T-helper 1 cell (primary cell): ENCODE results near the gene TMEM69.
"Not testable (repeated sequence)": the region's sequence is repeated elsewhere in the genome, so short reads cannot be mapped to it uniquely, and the experiment has no call there.

Source experiments
- DNase-seq, 5 donors: peaks; one replicate each; pipeline ENCODE4 v3.0.0-alpha.2; 2012 to 2020

Gene TMEM69

DNA sequence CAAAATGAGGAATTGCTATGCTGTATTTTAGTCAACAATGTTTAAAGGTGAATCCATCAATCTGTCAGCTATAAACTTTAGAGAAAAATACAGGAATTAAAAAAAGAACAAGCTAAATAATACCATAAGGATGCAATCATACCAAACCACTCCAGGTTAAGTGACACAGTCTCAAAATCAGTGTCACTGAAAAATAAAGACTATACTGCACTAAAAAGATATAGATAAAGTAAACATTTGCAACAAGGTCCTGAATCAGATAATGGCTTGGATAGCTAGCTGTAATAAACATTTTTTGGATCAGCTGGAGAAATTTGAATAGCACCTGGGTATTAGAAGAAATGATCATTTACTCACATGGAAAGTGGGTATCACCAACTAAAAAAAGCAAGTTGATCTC is 9.5 kb upstream of the TMEM69 start:
- DNase-seq, result no peak

- no peak for DNase-seq
These were observed 8.9 kb upstream of the TMEM69 start for GRCh38 chr1:45679123-45679522.

DNA sequence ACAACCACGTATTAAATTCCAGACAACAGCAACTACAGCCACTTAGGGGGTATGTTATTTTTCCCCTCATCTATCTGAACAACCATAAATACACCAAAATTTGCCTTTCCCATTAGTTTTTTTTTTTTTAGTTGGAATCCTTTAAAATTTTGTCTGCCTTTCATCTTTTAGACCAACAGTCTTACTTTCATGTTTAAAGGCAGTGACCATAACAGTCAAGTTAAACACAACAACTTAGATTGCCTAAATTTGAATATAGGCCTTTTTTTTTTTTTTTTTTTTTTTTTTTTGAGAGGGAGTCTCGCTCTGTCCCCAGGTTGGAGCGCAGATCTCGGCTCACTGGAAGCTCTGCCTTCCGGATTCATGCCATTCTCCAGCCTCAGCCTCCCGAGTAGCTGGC is 5.0 kb upstream of the TMEM69 start:
- no peak for DNase-seq

GRCh38 chr1:45684402-45684801 is 3.6 kb upstream of the TMEM69 start:
- DNase-seq, result no peak

DNA sequence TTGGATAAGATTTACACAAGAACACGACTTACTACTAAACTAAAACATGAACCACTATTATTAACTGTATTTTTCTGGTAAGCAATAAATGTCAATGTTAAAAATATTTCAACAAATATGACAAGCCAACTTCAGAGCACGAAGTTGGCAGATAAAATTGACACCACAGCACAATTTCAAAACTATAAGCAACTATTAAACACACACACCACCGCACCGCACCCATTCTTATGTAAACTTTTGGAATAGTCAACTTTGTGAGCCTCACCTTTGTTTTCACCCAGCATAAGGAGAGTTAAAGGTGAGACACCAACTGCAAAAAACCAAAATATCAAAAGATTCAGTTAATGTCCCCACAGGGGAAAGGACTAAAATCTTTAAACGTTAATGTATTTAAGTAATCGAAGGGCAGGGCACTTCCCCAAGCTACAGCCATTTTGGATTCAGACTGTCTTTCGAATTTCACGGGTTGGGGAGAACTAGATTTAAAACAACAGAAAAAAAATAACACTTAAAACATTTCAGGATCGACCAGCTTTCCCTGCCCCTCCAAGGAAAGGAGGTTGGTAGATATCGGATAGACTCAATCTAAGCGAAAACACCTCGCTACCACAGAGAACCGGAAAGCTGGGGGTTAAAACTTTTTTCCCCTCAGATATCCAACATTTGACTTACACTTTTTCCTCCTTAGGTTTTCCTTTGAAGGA is 2.5 kb upstream of the TMEM69 start:
- DNase-seq, result peak in 1 of 5 donors; percentile 17

GRCh38 chr1:45686015-45686287 is 2.0 kb upstream of the TMEM69 start:
- peak; percentile 28 to 60 (median 57) for DNase-seq

GRCh38 chr1:45686288-45687013 is 1.5 kb upstream of the TMEM69 start, which contains the start of gene GPBP1L1:
Gene GPBP1L1 (minus strand): TSS chr1:45686533. CDS start chr1:45659087, 27,446 bp downstream.
- DNase-seq, result peak; percentile 95 to 97 (median 95)

DNA sequence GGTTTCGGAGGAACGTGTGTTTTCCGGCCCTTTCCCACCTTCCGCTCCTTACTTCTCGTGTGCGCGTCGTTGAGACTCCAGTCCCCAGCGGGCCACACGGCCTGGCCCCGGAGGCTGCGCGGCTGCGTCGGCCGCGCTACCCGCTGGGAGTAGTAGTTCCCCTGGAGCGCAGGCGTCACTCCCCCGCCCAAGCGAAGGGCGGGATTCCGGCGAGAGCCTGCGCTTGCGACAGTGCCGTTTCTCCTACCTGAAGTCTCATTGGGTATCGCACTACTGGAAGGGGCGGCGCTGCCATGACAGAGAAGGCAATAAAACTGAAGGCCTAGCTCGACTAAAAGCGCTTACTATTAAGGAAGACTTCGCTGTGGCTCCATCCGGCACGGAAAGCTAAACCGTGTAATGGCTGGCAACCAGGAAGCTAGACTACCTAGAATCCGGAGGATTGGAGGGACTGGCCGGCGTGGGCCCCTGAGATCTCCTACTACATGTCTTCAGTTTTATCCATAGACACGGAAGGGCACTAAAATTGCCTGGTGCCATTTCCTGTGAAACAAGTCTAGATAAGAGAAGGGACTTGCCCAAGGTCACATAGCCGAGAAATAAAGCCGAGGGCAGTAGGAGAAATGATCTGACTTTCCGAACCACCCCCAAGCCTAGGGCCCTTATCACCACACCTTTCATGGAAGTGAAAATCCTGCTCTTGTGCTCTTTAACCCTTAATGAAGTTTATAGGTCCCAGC is 797 bp upstream of the TMEM69 start:
- DNase-seq, result peak; percentile 94 to 100 (median 95)

DNA sequence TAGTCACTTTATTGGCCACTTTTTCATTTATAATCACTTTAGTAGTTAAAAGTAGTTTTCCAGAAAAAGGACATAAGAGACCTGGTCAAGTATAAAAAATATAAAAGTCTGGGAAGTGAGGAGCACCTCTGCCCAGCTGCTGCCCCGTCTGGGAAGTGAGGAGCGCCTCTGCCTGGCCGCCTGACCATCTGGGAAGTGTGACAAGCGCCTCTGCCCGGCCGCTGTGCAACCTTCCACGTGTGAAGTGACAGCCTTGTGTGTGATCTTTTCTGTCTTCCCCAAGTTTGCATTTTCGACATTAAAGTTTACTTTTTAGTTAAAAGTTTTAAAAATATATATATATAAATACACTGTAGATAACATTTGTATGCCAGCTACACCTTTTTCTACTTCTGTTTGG is 5.8 kb downstream of the TMEM69 start:
- DNase-seq, result not testable (repeated sequence)

- no peak for DNase-seq
These were observed 6.8 kb downstream of the TMEM69 start for GRCh38 chr1:45694823-45695222.

DNA sequence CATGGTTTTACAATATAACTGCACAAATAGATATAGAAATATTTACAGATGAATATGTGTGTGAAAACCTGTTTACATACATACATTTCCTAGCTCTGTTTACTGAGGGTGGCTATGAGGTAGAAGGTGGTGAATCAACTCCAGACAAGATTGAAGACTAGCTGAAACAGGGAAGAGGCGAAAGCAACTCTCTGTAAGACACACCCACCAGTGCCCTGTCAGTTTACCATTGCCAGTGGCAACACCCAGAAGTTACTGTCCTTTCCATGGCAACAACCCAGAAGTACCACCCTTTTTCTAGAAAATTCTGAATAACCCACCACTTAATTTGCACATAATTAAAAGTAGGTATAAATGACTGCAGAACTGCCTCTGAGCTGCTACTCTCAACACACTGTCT is 16.7 kb downstream of the TMEM69 start:
- DNase-seq, result no peak

GRCh38 chr1:45713711-45714110 is 25.7 kb downstream of the TMEM69 start:
- DNase-seq, result no peak

GRCh38 chr1:45716700-45717099 is 28.7 kb downstream of the TMEM69 start:
- no peak for DNase-seq

DNA sequence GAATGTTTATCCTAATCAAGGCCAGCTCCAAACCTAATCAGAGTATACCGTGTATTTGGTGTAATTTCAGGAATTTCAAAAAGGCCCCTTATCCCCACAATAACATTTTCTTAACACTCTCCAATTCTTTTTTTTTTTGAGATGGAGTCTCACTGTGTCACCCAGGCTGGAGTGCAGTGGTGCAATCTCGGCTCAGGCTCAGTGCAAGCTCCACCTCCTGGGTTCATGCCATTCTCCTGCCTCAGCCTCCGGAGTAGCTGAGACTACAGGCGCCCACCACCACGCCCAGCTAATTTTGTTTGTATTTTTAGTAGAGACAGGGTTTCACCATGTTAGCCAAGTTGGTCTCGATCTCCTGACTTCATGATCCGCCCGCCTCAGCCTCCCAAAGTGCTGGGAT is 29.4 kb downstream of the TMEM69 start:
- DNase-seq, result not testable (repeated sequence)

DNA sequence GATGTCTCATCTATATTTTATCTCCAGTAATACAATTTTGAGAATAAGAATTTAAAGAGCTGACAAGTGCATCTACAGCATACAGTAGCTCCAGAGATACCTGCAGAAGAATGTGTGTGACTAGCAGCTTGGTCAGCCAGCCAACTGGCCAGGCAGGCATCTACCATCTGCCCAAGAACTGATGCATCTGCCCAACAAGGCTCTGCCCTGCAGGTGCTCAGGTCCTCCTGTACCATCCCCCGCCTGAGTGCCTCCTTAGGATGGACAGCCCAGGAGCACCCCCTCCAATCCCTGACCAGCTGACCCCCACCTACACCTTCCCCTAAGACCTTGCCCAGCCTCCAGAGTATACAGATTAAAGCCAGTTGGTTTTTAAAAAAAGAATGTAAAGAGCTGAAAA is 30.3 kb downstream of the TMEM69 start:
- no peak for DNase-seq

- no peak for DNase-seq
These were observed 33.2 kb downstream of the TMEM69 start for GRCh38 chr1:45721207-45721606.

- DNase-seq, result no peak
These were observed 34.8 kb downstream of the TMEM69 start for GRCh38 chr1:45722809-45723208.

- DNase-seq, result no peak
These were observed 35.4 kb downstream of the TMEM69 start for GRCh38 chr1:45723248-45723930.

DNA sequence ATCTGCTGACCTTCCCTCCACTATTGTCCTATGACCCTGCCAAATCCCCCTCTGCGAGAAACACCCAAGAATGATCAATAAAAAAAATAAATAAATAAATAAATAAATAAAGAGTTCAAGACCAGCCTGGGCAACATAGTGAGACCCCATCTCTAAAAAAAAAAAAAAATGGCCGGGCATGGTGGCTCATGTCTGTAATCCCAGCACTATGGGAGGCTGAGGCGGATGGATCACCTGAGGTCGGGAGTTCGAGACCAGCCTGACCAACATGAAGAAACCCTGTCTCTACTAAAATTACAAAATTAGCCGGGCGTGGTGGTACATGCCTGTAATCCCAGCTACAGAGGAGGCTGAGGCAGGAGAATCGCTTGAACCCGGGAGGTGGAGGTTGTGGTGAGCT is 38.0 kb downstream of the TMEM69 start:
- not testable (repeated sequence) for DNase-seq

DNA sequence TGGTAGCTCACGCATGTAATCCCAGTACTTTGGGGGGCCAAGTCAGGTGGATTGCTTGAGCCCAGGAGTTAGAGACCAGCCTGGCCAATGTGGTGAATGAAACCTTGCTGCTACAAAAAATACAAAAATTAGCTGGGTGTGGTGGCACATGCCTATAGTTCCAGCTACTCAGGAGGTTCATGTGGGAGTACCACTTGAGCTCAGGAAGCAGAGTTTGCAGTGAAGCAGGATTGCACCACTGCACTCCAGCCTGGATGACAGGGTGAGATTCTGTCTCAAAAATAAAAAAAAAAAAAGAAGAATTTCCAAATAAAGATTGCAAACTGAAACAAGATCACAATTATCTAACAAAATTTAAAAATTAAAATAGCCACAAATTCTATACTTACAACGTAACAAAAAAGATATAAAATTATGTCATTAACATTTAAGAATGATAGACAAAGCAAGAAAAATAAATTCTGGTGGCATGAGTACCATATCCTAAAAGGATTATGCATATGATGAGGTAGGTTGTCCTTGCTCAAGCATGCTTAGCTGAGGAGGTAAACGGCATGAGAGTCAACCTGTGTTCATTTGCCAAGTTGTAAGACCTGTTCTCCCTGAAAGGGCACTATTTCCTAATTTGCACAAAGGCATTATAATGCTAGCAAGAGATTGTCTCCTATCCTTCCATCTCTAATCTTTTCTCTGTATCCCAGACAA is 42.2 kb downstream of the TMEM69 start:
- DNase-seq, result no peak

GRCh38 chr1:45730780-45731319 is 42.9 kb downstream of the TMEM69 start:
- no peak for DNase-seq

DNA sequence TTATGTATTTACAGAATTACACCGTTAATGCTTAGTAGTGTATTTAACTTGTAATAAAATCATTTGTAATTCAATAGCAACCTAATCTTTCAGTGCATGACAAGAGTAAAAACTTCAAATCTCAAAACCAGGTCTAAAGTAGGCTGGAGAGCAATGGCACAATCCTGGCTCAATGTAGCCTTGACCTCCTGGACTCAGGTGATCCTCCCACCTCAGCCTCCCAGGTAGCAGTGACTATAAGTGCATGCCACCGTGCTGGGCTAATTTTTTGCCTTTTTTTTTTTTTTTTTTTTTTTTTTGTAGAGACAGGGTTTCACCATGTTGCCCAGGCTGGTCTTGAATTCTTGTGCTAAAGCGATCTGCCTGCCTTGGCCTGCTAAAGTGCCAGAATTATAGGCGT is 51.2 kb downstream of the TMEM69 start:
- DNase-seq, result no peak
